GM21515 (cell line): Measurements from ENCODE around the gene CPTP.

Source experiments
- ATAC-seq: cut with Tn5 transposase; IDR thresholded peaks from one replicate; pipeline ENCODE4 v1.9.1; 2021; ENCODE audit not compliant: unreplicated experiment

Gene CPTP

DNA sequence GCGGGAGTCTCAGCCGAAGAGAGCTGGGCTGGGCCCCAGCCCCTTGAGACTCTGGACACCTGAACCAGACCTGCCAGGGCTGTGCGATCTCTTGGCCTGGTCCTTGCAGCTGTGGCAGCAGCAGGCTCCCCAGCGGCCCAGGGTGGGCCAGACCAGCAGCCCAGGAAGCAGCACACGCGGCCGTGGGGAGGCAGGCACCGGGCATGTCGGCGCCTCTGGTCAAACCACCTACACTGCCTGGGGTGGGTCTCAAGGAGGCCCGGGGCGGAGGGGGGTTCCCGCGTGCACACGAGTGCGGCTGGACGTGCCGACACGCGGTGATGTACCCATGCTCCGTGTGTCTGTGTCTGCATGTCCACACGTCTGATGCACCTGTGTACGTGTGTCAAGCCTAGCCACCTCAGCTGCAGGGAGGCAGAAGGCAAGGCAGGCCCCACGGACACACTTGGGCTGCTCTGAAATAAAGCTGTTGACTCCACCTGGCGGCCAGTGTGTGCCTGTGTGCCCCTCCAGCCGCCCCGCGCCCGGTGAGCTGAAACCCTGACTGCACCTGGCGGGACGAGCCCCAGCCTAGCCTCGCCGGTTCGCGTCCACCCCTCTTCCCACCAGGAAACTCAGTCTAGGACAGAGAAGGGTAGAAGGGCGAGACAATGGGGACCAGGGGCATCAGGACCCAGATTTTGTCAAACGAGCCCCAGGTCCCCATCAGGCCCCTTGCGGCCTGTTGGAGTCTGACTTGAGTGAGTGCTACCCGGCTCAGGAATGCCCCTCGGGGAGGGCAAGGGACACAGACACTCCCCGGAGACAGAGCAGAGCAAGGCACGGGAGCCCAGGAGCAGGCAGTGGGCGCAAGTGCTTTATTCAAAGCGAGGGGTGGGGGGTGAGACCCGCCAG, 32.8 kb upstream of the CPTP start:
- no peak for ATAC-seq

GRCh38 chr1:1292442-1292779, 32.2 kb upstream of the CPTP start:
- no peak for ATAC-seq

GRCh38 chr1:1292851-1293250, 31.8 kb upstream of the CPTP start:
- ATAC-seq, result no peak

- no peak for ATAC-seq
Measured at GRCh38 chr1:1293263-1294249, 31.0 kb upstream of the CPTP start.

DNA sequence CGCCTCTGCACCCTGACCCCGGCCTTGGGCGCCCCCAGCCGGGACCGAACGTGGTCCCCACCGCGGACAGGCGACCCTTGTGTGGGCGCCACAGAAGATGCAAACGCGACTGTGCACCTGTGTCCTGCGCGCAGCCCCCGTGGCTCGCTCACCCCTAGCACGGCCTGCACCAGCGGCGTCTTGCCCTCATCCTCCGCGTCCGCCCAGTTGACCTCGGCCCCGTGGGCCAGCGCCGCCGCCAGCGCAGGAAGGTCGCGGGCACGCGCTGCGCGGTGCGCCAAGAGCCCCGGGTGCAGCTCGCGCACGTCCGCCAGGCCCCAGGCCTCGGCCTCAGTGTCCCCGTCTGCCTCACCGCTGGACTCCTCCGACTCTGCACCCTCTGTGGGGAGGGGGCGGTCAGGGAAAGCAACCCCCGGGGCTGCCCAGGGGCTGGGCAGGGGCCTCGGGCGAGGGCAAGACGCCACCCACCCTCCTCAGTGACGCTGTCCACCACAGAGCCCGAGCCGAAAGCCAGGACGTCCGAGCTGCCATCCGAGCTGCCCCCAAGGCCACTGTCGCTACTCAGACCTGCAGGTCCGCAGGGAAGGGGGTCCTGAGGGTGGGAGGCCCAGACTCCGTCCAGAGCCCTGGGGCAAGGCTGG, 30.2 kb upstream of the CPTP start:
- ATAC-seq, result no peak

DNA sequence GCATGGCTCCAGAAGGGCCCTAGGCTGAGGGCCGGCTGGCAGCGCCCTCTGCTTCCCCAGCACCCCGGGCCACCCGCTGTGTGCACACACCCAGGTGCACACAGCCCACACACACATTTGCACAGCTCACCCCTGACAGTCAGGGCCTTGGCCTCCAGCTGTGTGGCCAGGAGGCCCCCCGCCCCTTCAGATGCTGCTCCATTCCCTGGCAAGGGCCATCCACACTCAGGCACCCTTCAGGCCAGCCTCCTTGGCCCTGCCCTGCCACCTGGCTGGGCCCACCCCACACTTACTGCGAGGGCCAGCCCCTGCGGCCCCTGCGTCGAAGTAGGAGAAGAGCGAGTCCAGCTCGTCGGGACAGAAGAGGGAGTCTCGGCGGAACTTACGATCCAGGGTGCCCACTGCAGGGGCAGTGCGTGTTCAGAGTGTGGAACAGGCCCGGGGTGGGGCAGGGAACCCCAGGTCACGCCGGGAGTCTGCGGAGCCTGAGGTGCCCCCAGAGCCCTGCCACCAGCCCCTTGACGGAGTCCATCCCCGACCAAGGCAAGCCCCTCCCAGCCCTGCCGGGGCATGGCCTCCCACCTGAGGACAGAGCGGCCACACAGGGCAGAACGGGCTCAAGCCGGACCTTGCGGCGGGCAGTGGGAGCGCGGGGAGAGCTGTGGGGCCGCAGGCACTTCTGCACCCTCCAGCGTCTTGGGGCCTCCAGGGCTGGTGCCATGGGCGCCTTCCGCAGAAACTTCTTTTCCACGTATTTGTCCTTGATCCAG, 29.3 kb upstream of the CPTP start:
- ATAC-seq, result no peak

- no peak for ATAC-seq
Measured at GRCh38 chr1:1296070-1297061, 28.2 kb upstream of the CPTP start.

- ATAC-seq, result no peak
Measured at GRCh38 chr1:1297802-1298424, 26.7 kb upstream of the CPTP start.

GRCh38 chr1:1298861-1299685, 25.5 kb upstream of the CPTP start:
- ATAC-seq, result no peak

- ATAC-seq, result no peak
Measured at GRCh38 chr1:1299686-1300351, 24.8 kb upstream of the CPTP start.

GRCh38 chr1:1300352-1300739, 24.3 kb upstream of the CPTP start:
- ATAC-seq, result no peak

DNA sequence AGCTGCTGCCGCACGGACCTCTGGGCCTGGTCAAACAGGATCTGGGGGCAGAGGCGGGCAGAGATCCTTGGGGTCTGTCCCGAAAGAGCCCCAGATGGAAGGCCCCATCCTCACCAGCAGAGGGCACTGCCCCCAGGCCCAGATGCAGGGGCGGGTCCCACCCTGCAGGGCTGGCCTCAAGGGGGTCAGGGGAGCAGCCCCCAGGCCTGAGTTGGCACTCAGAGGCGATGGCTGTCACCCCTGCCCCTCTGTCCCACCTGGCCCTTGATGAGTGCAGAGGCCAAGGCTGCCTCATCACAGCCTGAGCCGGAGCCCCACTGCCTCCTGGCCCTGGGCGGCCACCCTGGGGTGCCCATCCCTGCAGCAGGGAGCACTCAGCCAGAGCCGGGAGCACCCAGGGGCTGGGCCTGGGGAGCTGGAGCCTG, 22.6 kb upstream of the CPTP start:
- ATAC-seq, result no peak

GRCh38 chr1:1302951-1303509, 21.6 kb upstream of the CPTP start:
- no peak for ATAC-seq

DNA sequence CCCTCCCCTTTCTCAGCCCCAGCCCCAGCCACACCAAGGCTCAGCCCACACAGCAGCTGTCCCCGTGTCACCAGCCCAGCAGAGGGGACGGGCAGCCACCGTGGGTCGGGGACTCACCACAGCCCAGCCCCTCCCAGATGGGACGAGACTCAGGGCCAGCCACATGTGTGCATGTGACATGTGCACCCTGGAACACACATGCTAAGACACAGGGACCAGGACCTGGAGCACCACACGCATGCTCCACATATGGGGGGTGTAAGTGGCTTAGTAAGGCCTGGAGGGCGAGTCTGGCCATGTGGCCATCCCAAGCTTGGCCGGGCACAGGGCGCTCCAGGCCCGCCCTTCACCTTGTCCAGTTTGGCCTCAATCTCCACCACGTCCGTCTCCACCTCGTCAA, 20.9 kb upstream of the CPTP start:
- ATAC-seq, result no peak

DNA sequence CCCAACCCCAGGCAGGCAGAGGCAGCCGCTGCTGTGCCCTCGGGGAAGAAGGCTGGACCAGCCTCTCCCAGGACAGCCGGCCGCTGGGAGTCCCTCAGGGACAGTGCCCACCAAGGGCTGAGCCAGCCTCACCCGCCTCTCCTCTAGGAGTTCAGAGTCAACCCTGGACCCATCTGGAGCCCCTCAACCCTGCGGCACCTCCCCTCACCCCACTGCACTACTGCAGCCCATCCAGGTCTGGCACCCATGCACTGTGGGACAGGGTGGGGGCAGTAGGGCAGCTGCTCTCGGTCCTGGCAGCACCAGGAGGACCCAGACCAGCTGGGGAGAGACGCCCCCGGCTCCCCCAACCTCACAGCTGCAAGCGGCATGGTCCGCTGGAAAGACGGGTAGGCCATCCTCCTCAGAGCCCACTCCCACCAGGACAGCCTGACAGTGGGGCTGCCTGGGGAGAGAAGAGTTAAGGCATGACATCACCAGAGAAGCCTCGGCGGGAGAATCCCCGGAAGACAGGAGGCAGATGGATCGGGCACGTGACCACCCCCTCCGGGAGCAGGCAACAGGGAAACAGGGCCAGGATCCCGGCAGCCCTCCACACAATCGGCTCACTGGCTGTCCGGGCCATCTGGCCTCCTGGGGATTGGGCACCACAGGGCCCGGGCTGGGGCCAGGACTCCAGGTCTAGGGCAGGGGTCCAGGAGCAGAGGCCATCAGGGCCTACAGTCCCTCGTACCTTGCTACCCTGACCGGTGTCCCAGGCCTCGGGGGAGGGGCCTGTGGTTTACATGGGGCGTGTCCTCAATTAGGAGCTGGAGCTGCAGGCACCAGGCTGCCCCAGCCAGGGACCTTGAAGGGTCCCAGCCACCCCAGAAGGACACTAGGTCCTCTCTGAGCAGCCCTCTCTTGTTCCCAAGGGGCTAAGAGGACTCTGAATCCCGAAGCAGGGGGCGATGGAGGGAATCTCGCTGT, 20.0 kb upstream of the CPTP start:
- ATAC-seq, result no peak
